B cell (primary cell): ENCODE measurements around the gene LIFR. TPM values are rescaled to one million over a fixed set of nuclear protein-coding genes. Genes with fewer than 3 reads are reported as not detected.

Source experiments
- ATAC-seq: fragments of 200-7000 bp; cut with Tn5 transposase; one replicate; pipeline ENCODE4 v1.10.0; 2021; ENCODE audit warnings: low read depth, mild to moderate bottlenecking, moderate number of reproducible peaks, moderate library complexity
- CTCF ChIA-PET: fragments of 350-600 bp; sonication (Branson Sonifier 250); formaldehyde crosslinking; loops from one replicate; lab custom pipeline; 2021; ENCODE audit warnings: antibody characterized with exemption, inconsistent platforms; lab: Charles Lee
- POLR2A ChIA-PET: fragments of 350-600 bp; sonication (Branson Sonifier 250); formaldehyde crosslinking; loops from one replicate; lab custom pipeline; 2021; ENCODE audit warnings: antibody characterized with exemption; lab: Charles Lee
- DNase-seq: peaks from one replicate; pipeline ENCODE4 v3.0.0; 2013
- H2AFZ ChIP-seq: 2 replicates; pipeline ENCODE4 v1.6.1; 2012; ENCODE audit warnings: mild to moderate bottlenecking, low read depth, low read length; ENCODE audit not compliant: insufficient read depth, poor library complexity, severe bottlenecking
- H3K27ac ChIP-seq, 2 donors: 1 replicate in 1 of 2; 2 replicates in 1 of 2; pipeline ENCODE4 v1.5.1; 2012 to 2013; ENCODE audit warnings: low read length in 2 of 2, mild to moderate bottlenecking in 2 of 2, moderate library complexity in 1 of 2
- H3K27me3 ChIP-seq, 4 experiments: fragments of 200-600 bp in 1 of 4; sonication (generic) in 1 of 4; replicated peaks in 1 of 4; 1 replicate in 2 of 4; 2 replicates in 2 of 4; pipeline versions ENCODE4 v1.6.1 to v1.7.0; 2013 to 2016; ENCODE audit warnings: low read length in 3 of 4, mild to moderate bottlenecking in 2 of 4, mixed read lengths in 1 of 4, moderate library complexity in 1 of 4; ENCODE audit not compliant: insufficient read depth in 4 of 4, control insufficient read depth in 3 of 4; ENCODE audit errors: control extremely low read depth in 1 of 4
- H3K36me3 ChIP-seq, 2 experiments: replicated peaks in 1 of 2; 1 replicate in 1 of 2; 2 replicates in 1 of 2; pipeline versions ENCODE4 v1.6.1 to v1.7.1; 2013; ENCODE audit warnings: low read length in 1 of 2; ENCODE audit not compliant: insufficient read depth in 2 of 2, control insufficient read depth in 1 of 2; ENCODE audit errors: control extremely low read depth in 1 of 2, extremely low read depth in 1 of 2
- H3K4me1 ChIP-seq, 2 donors: fragments of 200-600 bp in 1 of 2; sonication (generic) in 1 of 2; 1 replicate in 1 of 2; 2 replicates in 1 of 2; pipeline versions ENCODE4 v1.5.1 to v1.6.1; 2013 to 2017; ENCODE audit warnings: low read length in 2 of 2; ENCODE audit not compliant: control insufficient read depth in 2 of 2, insufficient read depth in 2 of 2
- H3K4me2 ChIP-seq: replicated peaks from 2 replicates; pipeline ENCODE3; 2012; ENCODE audit warnings: mild to moderate bottlenecking, low read depth, low read length; ENCODE audit not compliant: poor library complexity, severe bottlenecking
- H3K4me3 ChIP-seq, 5 experiments: fragments of 200-600 bp in 1 of 5; sonication (generic) in 1 of 5; 1 replicate in 3 of 5; 2 replicates in 2 of 5; pipeline versions ENCODE4 v1.5.1 to v1.7.0; 2011 to 2016; ENCODE audit warnings: low read length in 4 of 5, mild to moderate bottlenecking in 4 of 5, low read depth in 2 of 5, control low read depth in 1 of 5, moderate library complexity in 1 of 5; ENCODE audit not compliant: insufficient read depth in 1 of 5; ENCODE audit errors: control extremely low read depth in 1 of 5, extremely low read depth in 1 of 5
- H3K79me2 ChIP-seq: fragments of 200-600 bp; sonication (generic); one replicate; pipeline ENCODE4 v1.6.0; 2016; ENCODE audit warnings: low read length; ENCODE audit not compliant: control insufficient read depth, insufficient read depth
- H3K9ac ChIP-seq: fragments of 200-600 bp; sonication (generic); 2 replicates; pipeline ENCODE4 v1.6.1; 2017; ENCODE audit warnings: mild to moderate bottlenecking, low read length, moderate library complexity
- H3K9me3 ChIP-seq, 3 donors: one replicate each; pipeline versions ENCODE4 v1.6.1 to v1.7.1; 2013; ENCODE audit warnings: low read length in 2 of 3; ENCODE audit not compliant: control insufficient read depth in 2 of 3, insufficient read depth in 1 of 3; ENCODE audit errors: control extremely low read depth in 1 of 3
- H4K20me1 ChIP-seq: 2 replicates; pipeline ENCODE4 v1.6.0; 2012; ENCODE audit warnings: mild to moderate bottlenecking, low read length; ENCODE audit not compliant: insufficient read depth, control insufficient read depth, poor library complexity, severe bottlenecking
- H3K27ac Mint-ChIP-seq: one replicate; pipeline ENCODE4 v1.8.0; 2021; ENCODE audit warnings: mixed read lengths
- H3K27me3 Mint-ChIP-seq: one replicate; pipeline ENCODE4 v1.8.0; 2021; ENCODE audit warnings: mixed read lengths
- H3K4me1 Mint-ChIP-seq: one replicate; pipeline ENCODE4 v1.8.0; 2021; ENCODE audit warnings: mixed read lengths
- H3K4me3 Mint-ChIP-seq: one replicate; pipeline ENCODE4 v1.8.0; 2021; ENCODE audit warnings: mixed read lengths
- H3K9me3 Mint-ChIP-seq: one replicate; pipeline ENCODE4 v1.8.0; 2022; ENCODE audit warnings: mixed read lengths; ENCODE audit not compliant: insufficient read depth
- EZH2 ChIP-seq: IDR thresholded peaks from 2 replicates; pipeline ENCODE4 v1.6.1; 2012; ENCODE audit warnings: borderline replicate concordance, low read depth, mild to moderate bottlenecking, moderate library complexity, low read length; ENCODE audit not compliant: insufficient read depth, poor library complexity, severe bottlenecking
- WGBS: methylation state at CpG from one replicate; pipeline ENCODE4 v1.1.5; 2013; ENCODE audit warnings: missing lambda C conversion rate; ENCODE audit not compliant: insufficient coverage; 5-methylcytosine and 5-hydroxymethylcytosine counted together
- intact Hi-C: fragments of 100-400 bp; cut with micrococcal nuclease; formaldehyde crosslinking; loops from one replicate; pipeline ENCODE4 v1.10.0; 2022
- polyA plus RNA-seq: library from polyadenylated mRNA; depleted of rRNA; stranded (reverse); fragments of >200 nt; gene quantifications from 2 replicates; pipeline ENCODE4 v1.2.3, GENCODE V29; 2012
- total RNA-seq, 2 donors: library from RNA; stranded (reverse); fragments of 120-200 nt in 1 of 2; gene quantifications; 1 replicate in 1 of 2; 2 replicates in 1 of 2; pipeline versions ENCODE4 v1.2.3 to v1.2.4, GENCODE V29; 2013 to 2022
- TF ChIP-seq, protein P1 (sequence below): fragments of 200-600 bp; IDR thresholded peaks from one replicate; pipeline ENCODE4 v1.8.0; 2022; ENCODE audit warnings: antibody characterized with exemption, mild to moderate bottlenecking

The LIFR gene
- total and polyA plus RNA-seq, 2 donors (not counting 1 experiment from before 2014, with no cell fraction given), result not detected

- DNase-seq (no peak), ATAC-seq (no peak)
- no peaks in the 10 kb centered on the region for H3K4me1 Mint-ChIP-seq
- Histone ChIP-seq H3K27me3 (peaks cover 0 to 8% (median 4%) of the 10 kb centered on the region in 4 experiments), H3K4me1 (no peaks in the 10 kb centered on the region), H3K9ac (no peak overlapping the region), H3K79me2 (no peaks in the 10 kb centered on the region), H3K27ac (no peak overlapping the region), H2AFZ (no peak overlapping the region), H3K4me2 (no peak overlapping the region), H3K4me3 (no peak overlapping the region), H3K9me3 (no peaks in the 10 kb centered on the region), H4K20me1 (no peaks in the 10 kb centered on the region), H3K36me3 (no peaks in the 10 kb centered on the region)
- TF ChIP-seq EZH2, result no peak
- TF ChIP-seq, protein P1, sequence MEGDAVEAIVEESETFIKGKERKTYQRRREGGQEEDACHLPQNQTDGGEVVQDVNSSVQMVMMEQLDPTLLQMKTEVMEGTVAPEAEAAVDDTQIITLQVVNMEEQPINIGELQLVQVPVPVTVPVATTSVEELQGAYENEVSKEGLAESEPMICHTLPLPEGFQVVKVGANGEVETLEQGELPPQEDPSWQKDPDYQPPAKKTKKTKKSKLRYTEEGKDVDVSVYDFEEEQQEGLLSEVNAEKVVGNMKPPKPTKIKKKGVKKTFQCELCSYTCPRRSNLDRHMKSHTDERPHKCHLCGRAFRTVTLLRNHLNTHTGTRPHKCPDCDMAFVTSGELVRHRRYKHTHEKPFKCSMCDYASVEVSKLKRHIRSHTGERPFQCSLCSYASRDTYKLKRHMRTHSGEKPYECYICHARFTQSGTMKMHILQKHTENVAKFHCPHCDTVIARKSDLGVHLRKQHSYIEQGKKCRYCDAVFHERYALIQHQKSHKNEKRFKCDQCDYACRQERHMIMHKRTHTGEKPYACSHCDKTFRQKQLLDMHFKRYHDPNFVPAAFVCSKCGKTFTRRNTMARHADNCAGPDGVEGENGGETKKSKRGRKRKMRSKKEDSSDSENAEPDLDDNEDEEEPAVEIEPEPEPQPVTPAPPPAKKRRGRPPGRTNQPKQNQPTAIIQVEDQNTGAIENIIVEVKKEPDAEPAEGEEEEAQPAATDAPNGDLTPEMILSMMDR, result no peak
- ChIA-PET POLR2A (no interaction called here), CTCF (no interaction called here)
- 100% methylated on average over 2 of the region's 5 CpGs for WGBS
- no peaks in the 10 kb centered on the region for H3K9me3 Mint-ChIP-seq
- no peak overlapping the region for H3K4me3 Mint-ChIP-seq
- intact Hi-C loops, result no loop called here
- peaks cover 27% of the 10 kb centered on the region for H3K27me3 Mint-ChIP-seq
- no peak overlapping the region for H3K27ac Mint-ChIP-seq
These were observed 47.3 kb downstream of the LIFR start for GRCh38 chr5:38509185-38509584.

- no peaks in the 10 kb centered on the region for H3K79me2 ChIP-seq
- Mint-ChIP-seq H3K27me3 (peaks cover 20% of the 10 kb centered on the region), H3K4me1 (no peaks in the 10 kb centered on the region), H3K4me3 (no peak overlapping the region), H3K9me3 (no peaks in the 10 kb centered on the region), H3K27ac (no peak overlapping the region)
- no peak overlapping the region for H3K4me2 ChIP-seq
- no peaks in the 10 kb centered on the region for H3K9me3 ChIP-seq
- H4K20me1 ChIP-seq, result no peaks in the 10 kb centered on the region
- peaks cover 0 to 8% (median 0%) of the 10 kb centered on the region in 4 experiments for H3K27me3 ChIP-seq
- TF ChIP-seq EZH2, result no peak
- TF ChIP-seq, protein P1, result no peak
- ChIA-PET POLR2A (no interaction called here), CTCF (no interaction called here)
- no peak for ATAC-seq
- no peak overlapping the region for H3K27ac ChIP-seq
- no peaks in the 10 kb centered on the region for H3K36me3 ChIP-seq
- H3K4me3 ChIP-seq, result no peak overlapping the region
- intact Hi-C loops, result no loop called here
- H3K9ac ChIP-seq, result no peak overlapping the region
- H3K4me1 ChIP-seq, result no peaks in the 10 kb centered on the region
- H2AFZ ChIP-seq, result no peak overlapping the region
- DNase-seq, result no peak
- WGBS, result 80% methylated on average over 1 of the region's 3 CpGs
These were observed 50.1 kb downstream of the LIFR start for GRCh38 chr5:38506302-38506701.
